Testis (tissue), 3 donors: ENCODE results near the gene STYXL2. TPM values are rescaled to one million over a fixed set of nuclear protein-coding genes. Genes with fewer than 3 reads are reported as not detected.

ENCODE experiments used
- DNase-seq: peaks from one replicate; pipeline ENCODE4 v3.0.0-alpha.2; 2019
- H3K27ac ChIP-seq, 2 donors: fragments of 200-600 bp; sonication (generic); one replicate each; pipeline ENCODE4 v1.5.1; 2019
- H3K27me3 ChIP-seq: fragments of 200-600 bp; sonication (generic); one replicate; pipeline ENCODE4 v1.5.1; 2019
- H3K36me3 ChIP-seq: fragments of 200-600 bp; sonication (generic); one replicate; pipeline ENCODE4 v1.5.1; 2017; ENCODE audit warnings: low read depth; ENCODE audit errors: missing control alignments
- H3K4me1 ChIP-seq: fragments of 200-600 bp; sonication (generic); one replicate; pipeline ENCODE4 v1.5.1; 2019
- H3K4me3 ChIP-seq, 2 donors: fragments of 200-600 bp; sonication (generic); one replicate each; pipeline ENCODE4 v1.5.1; 2017 to 2019
- H3K9me3 ChIP-seq: fragments of 200-600 bp; sonication (generic); one replicate; pipeline ENCODE4 v1.5.1; 2017
- POLR2A ChIP-seq: fragments of 450-650 bp; IDR thresholded peaks from one replicate; pipeline ENCODE4 v1.6.1; 2017; ENCODE audit warnings: antibody characterized with exemption, mild to moderate bottlenecking, moderate library complexity
- WGBS, 2 donors: methylation state at CpG; one replicate each; pipeline ENCODE4 v1.1.5; 2018; 5-methylcytosine and 5-hydroxymethylcytosine counted together
- intact Hi-C: fragments of 100-400 bp; cut with DNase I; formaldehyde crosslinking; loops from one replicate; pipeline ENCODE4 v1.15.1; 2023; ENCODE audit warnings: low total_unique reads
- polyA plus RNA-seq: library from polyadenylated mRNA; stranded (reverse); fragments of 350-450 nt; fragmentation: Illumina TruSeq; extraction: RNeasy Lipid Tissue Mini Kit (QIAGEN cat#74804); gene quantifications from one replicate; pipeline ENCODE4 v1.2.3, GENCODE V29; 2014; ENCODE audit warnings: low read depth, low replicate concordance; ENCODE audit not compliant: insufficient read depth
- total RNA-seq, 2 donors: library from RNA; depleted of rRNA; stranded (reverse); fragments of >200 nt; gene quantifications; one replicate each; pipeline ENCODE4 v1.2.3, GENCODE V29; 2016
- TF ChIP-seq, protein P1 (sequence below), 3 experiments: fragments of 450-650 bp in 2 of 3; fragments of 200-600 bp in 1 of 3; sonication (generic) in 1 of 3; IDR thresholded peaks; one replicate each; pipeline ENCODE4 v1.5.1; 2016 to 2019; ENCODE audit warnings: antibody characterized with exemption in 3 of 3, mild to moderate bottlenecking in 2 of 3, moderate library complexity in 1 of 3

STYXL2 gene
- total and polyA plus RNA-seq, 3 donors from 2014 or later = 0.19 to 1.0 (median 0.99) TPM

DNA sequence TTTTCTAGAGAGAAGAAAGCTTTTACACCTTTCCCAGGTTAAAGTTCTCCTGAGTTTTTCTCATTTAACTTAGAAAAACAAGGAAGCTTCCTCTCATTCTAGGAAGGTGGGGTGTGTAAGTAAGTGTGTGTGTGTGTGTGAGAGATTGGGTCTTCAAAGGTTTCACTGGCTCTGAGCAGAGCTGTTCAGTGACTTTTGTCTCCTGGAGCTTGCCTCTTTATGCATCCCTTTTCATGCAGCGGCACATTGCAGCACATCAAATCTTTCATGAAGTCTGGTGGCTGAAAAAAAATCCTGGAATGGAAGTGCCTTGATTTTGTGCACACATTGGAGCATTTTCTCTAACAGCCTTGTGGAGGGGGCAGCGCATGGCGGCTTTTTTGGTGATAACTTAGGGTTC, 7.1 kb upstream of the STYXL2 start:
- 85 to 97% methylated on average over 3 of the region's 3 CpGs for WGBS, 2 donors
- Histone ChIP-seq H3K36me3 (no peaks in the 10 kb centered on the region), H3K27me3 (no peaks in the 10 kb centered on the region), H3K9me3 (no peaks in the 10 kb centered on the region), H3K27ac (no peak overlapping the region), H3K4me3 (no peak overlapping the region), H3K4me1 (no peaks in the 10 kb centered on the region)
- intact Hi-C loops = no loop called here
- TF ChIP-seq, protein P1, sequence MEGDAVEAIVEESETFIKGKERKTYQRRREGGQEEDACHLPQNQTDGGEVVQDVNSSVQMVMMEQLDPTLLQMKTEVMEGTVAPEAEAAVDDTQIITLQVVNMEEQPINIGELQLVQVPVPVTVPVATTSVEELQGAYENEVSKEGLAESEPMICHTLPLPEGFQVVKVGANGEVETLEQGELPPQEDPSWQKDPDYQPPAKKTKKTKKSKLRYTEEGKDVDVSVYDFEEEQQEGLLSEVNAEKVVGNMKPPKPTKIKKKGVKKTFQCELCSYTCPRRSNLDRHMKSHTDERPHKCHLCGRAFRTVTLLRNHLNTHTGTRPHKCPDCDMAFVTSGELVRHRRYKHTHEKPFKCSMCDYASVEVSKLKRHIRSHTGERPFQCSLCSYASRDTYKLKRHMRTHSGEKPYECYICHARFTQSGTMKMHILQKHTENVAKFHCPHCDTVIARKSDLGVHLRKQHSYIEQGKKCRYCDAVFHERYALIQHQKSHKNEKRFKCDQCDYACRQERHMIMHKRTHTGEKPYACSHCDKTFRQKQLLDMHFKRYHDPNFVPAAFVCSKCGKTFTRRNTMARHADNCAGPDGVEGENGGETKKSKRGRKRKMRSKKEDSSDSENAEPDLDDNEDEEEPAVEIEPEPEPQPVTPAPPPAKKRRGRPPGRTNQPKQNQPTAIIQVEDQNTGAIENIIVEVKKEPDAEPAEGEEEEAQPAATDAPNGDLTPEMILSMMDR (IDR thresholded peaks at IDR 0.05) = no peak
- no peak for TF ChIP-seq POLR2A
- DNase-seq = no peak

DNA sequence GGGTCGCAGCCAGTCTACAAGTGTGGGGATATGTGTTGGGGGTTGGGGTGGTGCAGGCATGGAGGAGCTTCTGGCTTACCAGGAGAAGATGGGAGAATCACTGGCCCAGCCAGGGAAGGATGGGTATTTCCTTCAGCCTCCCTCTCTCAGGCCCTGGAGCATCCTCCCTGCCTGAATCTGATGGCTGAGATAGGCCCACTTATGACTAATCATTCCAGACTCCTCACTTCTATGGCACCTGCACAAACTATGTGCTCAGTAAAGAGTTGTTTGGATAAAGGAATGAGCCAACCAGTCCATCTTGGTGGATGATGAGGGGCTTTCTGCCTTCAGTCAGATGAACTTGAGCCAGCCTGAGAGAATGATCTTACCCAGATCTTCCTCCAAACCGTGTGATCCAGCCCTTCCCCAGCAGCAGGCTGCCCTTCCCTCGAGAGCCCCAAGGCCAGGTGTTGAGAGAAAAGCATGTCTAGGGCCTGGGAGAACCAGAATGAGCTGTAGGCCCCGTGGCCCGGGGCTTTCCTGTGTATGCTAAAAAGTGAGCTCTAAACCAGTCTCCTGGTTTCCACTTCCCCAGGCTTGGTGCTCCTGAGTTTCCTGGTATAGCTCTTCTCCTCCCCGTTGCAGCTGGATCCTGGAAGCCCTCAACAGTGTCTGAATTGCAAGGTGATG, 5.0 kb upstream of the STYXL2 start:
- Histone ChIP-seq H3K27ac (no peak overlapping the region), H3K27me3 (no peaks in the 10 kb centered on the region), H3K9me3 (no peaks in the 10 kb centered on the region), H3K4me1 (no peaks in the 10 kb centered on the region), H3K4me3 (no peak overlapping the region), H3K36me3 (no peaks in the 10 kb centered on the region)
- no peak for TF ChIP-seq POLR2A
- TF ChIP-seq, protein P1 (IDR thresholded peaks at IDR 0.05) = no peak
- intact Hi-C loops = no loop called here
- no peak for DNase-seq
- WGBS, 2 donors = 80 to 84% methylated on average over 6 of the region's 6 CpGs

DNA sequence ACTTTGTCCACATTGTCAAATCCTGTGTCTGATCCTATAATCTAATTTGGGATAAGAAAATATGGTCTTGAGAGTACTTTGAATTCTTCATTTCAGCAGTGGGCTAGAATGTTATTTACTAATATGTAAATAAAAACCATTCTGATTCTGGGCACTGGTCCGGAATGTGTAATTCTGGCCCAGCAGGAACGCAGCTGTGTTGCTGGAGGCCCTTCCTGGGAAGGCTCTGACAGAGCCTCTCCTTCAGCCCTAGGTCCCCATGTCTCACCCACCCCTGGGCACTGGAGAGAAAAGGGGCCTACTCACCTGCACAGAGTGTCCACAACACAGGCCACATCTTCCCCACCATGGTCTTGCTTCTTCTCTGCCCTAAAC, 3.9 kb upstream of the STYXL2 start:
- no peak for TF ChIP-seq POLR2A
- TF ChIP-seq, protein P1 (IDR thresholded peaks at IDR 0.05) = no peak
- no peaks in the 10 kb centered on the region for H3K4me1 ChIP-seq
- intact Hi-C loops = no loop called here
- DNase-seq = no peak
- H3K27me3 ChIP-seq = no peaks in the 10 kb centered on the region
- no peaks in the 10 kb centered on the region for H3K36me3 ChIP-seq
- WGBS, 2 donors = 58 to 67% methylated on average over 2 of the region's 2 CpGs
- no peak overlapping the region for H3K4me3 ChIP-seq
- H3K27ac ChIP-seq = no peak overlapping the region
- no peaks in the 10 kb centered on the region for H3K9me3 ChIP-seq

DNA sequence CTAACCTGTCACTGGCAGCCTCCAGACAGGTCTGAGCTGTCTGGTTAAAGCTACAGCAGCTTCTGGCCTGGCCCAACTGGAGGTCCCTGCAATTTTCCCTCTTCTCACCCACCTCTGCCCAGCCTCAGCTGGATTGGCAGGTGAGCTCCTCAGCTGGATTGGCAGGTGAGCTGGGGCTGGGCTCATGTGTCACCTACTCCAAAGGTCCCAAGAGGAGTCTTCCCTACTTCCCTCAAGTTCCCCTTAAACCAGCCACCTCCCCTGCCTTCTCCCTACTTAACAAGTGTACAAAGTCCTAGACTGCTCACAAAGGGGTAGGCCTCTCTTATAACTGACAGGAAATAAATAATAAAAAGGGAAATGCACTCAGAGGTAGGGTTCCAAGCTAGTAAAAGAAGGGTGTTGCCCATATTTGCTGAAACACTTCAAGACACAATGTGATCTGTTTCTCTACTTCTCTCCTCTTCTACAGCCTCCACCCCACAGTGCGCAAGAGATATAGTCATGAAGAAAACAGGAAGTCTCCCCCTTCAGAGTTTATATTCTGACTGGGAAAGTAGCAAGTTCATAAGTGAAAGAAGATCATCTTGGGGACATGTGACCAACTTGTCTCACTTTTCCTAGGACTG, 3.4 kb upstream of the STYXL2 start, which contains the start of gene GPA33:
TSS of gene GPA33 (minus strand) at position 64 of the 629 bp plus-strand sequence. CDS start 90 bp downstream, outside the sequence.
- Histone ChIP-seq H3K9me3 (no peaks in the 10 kb centered on the region), H3K27ac (no peak within 1 kb of the TSS), H3K4me3 (no peak within 1 kb of the TSS), H3K4me1 (no peaks in the 10 kb centered on the region), H3K27me3 (no peaks in the 10 kb centered on the region), H3K36me3 (no peaks in the 10 kb centered on the region)
- WGBS, 2 donors = 82 to 84% methylated on average over 1 of the region's 1 CpG
- TF ChIP-seq, protein P1 (IDR thresholded peaks at IDR 0.05) = no peak
- no peak for TF ChIP-seq POLR2A
- DNase-seq = no peak
- intact Hi-C loops = no loop called here

DNA sequence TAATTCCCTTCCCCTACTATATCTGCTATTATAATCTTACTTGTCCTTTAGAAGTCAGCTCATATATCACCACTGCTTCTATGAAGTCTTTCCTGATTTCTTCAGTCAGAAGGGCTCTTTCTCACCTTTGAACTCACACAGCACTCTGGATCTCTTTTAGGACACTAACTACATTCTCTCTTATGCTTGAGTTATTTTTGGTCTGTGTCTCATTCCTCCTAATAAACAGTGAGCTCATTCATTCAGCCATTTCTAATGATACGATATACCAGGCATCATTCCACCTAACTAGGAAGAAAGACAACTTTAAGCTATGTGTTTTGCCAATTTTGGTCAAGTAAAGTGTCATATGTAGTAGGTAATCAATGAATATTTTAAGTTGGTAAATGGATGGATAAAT, 1.2 kb upstream of the STYXL2 start:
- Histone ChIP-seq H3K4me3 (no peak overlapping the region), H3K9me3 (no peaks in the 10 kb centered on the region), H3K4me1 (no peaks in the 10 kb centered on the region), H3K27me3 (no peaks in the 10 kb centered on the region), H3K27ac (no peak overlapping the region), H3K36me3 (no peaks in the 10 kb centered on the region)
- TF ChIP-seq, protein P1 (IDR thresholded peaks at IDR 0.05) = no peak
- TF ChIP-seq POLR2A = no peak
- intact Hi-C loops = no loop called here
- WGBS, 2 donors = 82 to 89% methylated on average over 1 of the region's 1 CpG
- no peak for DNase-seq
